Keratinocyte (primary cell): Measurements from ENCODE around the gene PYY. TPM values are rescaled to one million over a fixed set of nuclear protein-coding genes. Genes with fewer than 3 reads are reported as not detected.

Experiments used
- DNase-seq: peaks from one replicate; pipeline ENCODE4 v3.0.0-alpha.2; 2011; ENCODE audit warnings: low read depth, missing footprints, low spot score
- FAIRE-seq: peaks from 2 replicates; lab custom pipeline; 2011; peaks lifted over from hg19 to GRCh38; lab: Jason Lieb, UNC
- H2AFZ ChIP-seq: 2 replicates; pipeline ENCODE4 v1.6.0; 2012; ENCODE audit warnings: low read length, control low read depth, inconsistent platforms; ENCODE audit not compliant: control insufficient read depth
- H3K27ac ChIP-seq: 2 replicates; pipeline ENCODE4 v1.5.1; 2011; ENCODE audit warnings: low read length; ENCODE audit not compliant: control insufficient read depth, insufficient read depth
- H3K27me3 ChIP-seq: 3 replicates; pipeline ENCODE4 v1.6.0; 2011; ENCODE audit warnings: low read length; ENCODE audit not compliant: control insufficient read depth, insufficient read depth; ENCODE audit errors: extremely low read depth
- H3K36me3 ChIP-seq, 2 experiments: 2 replicates in 1 of 2; 3 replicates in 1 of 2; pipeline ENCODE4 v1.5.1; 2011; ENCODE audit warnings: low read length in 2 of 2, mild to moderate bottlenecking in 1 of 2; ENCODE audit not compliant: control insufficient read depth in 2 of 2, insufficient read depth in 2 of 2; ENCODE audit errors: extremely low read depth in 1 of 2
- H3K4me1 ChIP-seq: 3 replicates; pipeline ENCODE4 v1.5.1; 2011; ENCODE audit warnings: low read length; ENCODE audit not compliant: control insufficient read depth, insufficient read depth; ENCODE audit errors: extremely low read depth
- H3K4me2 ChIP-seq: 3 replicates; pipeline ENCODE4 v1.6.0; 2011; ENCODE audit warnings: low read depth, low read length; ENCODE audit not compliant: control insufficient read depth, insufficient read depth; ENCODE audit errors: extremely low read depth
- H3K4me3 ChIP-seq, 3 experiments: fragments of 200-600 bp in 1 of 3; sonication (generic) in 1 of 3; 2 replicates in 2 of 3; 3 replicates in 1 of 3; pipeline ENCODE4 v1.5.1; 2011 to 2016; ENCODE audit warnings: low read length in 3 of 3, mild to moderate bottlenecking in 3 of 3, control low read depth in 2 of 3, inconsistent platforms in 1 of 3, low read depth in 1 of 3, mixed read lengths in 1 of 3, mixed run types in 1 of 3, moderate library complexity in 1 of 3; ENCODE audit not compliant: control insufficient read depth in 2 of 3, insufficient read depth in 2 of 3; ENCODE audit errors: extremely low read depth in 1 of 3
- H3K79me2 ChIP-seq: 2 replicates; pipeline ENCODE4 v1.6.0; 2012; ENCODE audit warnings: low read length; ENCODE audit not compliant: control insufficient read depth, insufficient read depth
- H3K9ac ChIP-seq: 3 replicates; pipeline ENCODE4 v1.6.0; 2011; ENCODE audit warnings: low read length; ENCODE audit not compliant: control insufficient read depth, insufficient read depth; ENCODE audit errors: extremely low read depth
- H3K9me1 ChIP-seq: 3 replicates; pipeline ENCODE4 v1.6.0; 2011; ENCODE audit warnings: low read length; ENCODE audit not compliant: control insufficient read depth, insufficient read depth; ENCODE audit errors: extremely low read depth
- H3K9me3 ChIP-seq: 2 replicates; pipeline ENCODE4 v1.5.1; 2012; ENCODE audit warnings: low read depth, low read length; ENCODE audit not compliant: control insufficient read depth
- H4K20me1 ChIP-seq: 3 replicates; pipeline ENCODE4 v1.6.0; 2011; ENCODE audit warnings: low read length; ENCODE audit not compliant: control insufficient read depth, insufficient read depth; ENCODE audit errors: extremely low read depth
- EZH2 ChIP-seq: IDR thresholded peaks from one replicate; pipeline ENCODE4 v1.6.1; 2012; ENCODE audit warnings: inconsistent platforms, mild to moderate bottlenecking, low read length, moderate library complexity
- dilution Hi-C: fragments of 300-500 bp; cut with MboI; formaldehyde crosslinking; loops from one replicate; pipeline ENCODE4 v1.7.0; 2020; ENCODE audit warnings: low sequenced_read_pairs; ENCODE audit not compliant: extremely low pct_ligation_motif_present
- polyA plus RNA-seq, 5 experiments: library from polyadenylated mRNA; depleted of rRNA in 3 of 5; stranded (reverse) in 3 of 5; stranded (forward) in 1 of 5; unstranded in 1 of 5; fragments of >200 nt; gene quantifications; 1 replicate in 1 of 5; 2 replicates in 3 of 5; 3 replicates in 1 of 5; pipeline versions ENCODE4 v1.2.1 to v1.2.3, GENCODE V29; 2011 to 2012; ENCODE audit warnings: missing spikeins in 2 of 5, low read depth in 1 of 5, low replicate concordance in 1 of 5
- TF ChIP-seq, protein P1 (sequence below), 3 experiments: IDR thresholded peaks in 1 of 3; conservative IDR thresholded peaks in 1 of 3; optimal IDR thresholded peaks in 1 of 3; 2 replicates in 2 of 3; 3 replicates in 1 of 3; pipeline versions ENCODE3 to v1.5.1; 2011; ENCODE audit warnings: low read length in 3 of 3, mild to moderate bottlenecking in 3 of 3, moderate library complexity in 2 of 3, control low read depth in 1 of 3, inconsistent platforms in 1 of 3; ENCODE audit not compliant: insufficient read depth in 2 of 3; ENCODE audit errors: extremely low read depth in 1 of 3

The PYY gene
- polyA plus RNA-seq, 1 donor (not counting 4 experiments of a cell fraction or from before 2014, with no cell fraction given), result not detected

DNA sequence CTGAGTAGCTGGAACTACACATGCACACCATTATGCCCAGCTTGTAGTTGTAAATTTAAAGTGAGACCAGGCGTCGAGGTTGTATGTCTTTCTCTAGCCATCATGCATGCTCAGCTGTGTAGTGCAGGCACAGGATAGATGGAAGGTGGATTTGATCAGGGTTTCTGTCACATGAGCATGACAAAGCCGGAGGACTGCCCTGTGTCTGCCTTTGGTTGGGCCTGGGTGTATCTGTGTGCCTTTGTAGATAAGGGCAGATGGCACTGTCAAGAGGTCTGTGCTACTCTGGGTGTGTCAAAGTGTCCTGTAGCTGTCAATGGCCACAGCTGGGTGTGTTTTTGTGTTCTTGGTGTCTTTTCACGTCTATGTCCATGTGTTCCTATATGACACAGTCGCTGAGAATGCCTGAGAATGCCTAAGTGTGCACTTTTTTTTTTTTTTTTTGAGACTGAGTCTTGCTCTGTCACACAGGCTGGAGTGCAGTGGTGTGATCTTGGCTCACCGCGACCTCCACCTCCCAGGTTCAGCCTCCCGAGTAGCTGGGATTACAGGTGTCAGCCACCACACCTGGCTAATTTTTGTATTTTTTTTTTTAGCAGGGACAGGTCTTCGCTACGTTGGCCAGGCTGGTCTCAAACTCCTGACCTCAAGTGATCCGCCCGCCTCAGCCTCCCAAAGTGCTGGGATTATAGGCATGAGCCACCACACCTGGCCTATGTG, 46.6 kb upstream of the PYY start:
- Histone ChIP-seq H3K4me2 (no peak overlapping the region), H3K9ac (no peak overlapping the region), H3K27me3 (no peaks in the 10 kb centered on the region), H3K9me3 (no peaks in the 10 kb centered on the region), H3K4me3 (no peak overlapping the region), H4K20me1 (no peaks in the 10 kb centered on the region), H2AFZ (no peak overlapping the region), H3K4me1 (peaks cover 15% of the 10 kb centered on the region), H3K79me2 (no peaks in the 10 kb centered on the region), H3K36me3 (no peaks in the 10 kb centered on the region), H3K27ac (no peak overlapping the region), H3K9me1 (no peaks in the 10 kb centered on the region)
- no peak for FAIRE-seq
- dilution Hi-C loops, result no loop called here
- no peak for DNase-seq
- TF ChIP-seq, protein P1, sequence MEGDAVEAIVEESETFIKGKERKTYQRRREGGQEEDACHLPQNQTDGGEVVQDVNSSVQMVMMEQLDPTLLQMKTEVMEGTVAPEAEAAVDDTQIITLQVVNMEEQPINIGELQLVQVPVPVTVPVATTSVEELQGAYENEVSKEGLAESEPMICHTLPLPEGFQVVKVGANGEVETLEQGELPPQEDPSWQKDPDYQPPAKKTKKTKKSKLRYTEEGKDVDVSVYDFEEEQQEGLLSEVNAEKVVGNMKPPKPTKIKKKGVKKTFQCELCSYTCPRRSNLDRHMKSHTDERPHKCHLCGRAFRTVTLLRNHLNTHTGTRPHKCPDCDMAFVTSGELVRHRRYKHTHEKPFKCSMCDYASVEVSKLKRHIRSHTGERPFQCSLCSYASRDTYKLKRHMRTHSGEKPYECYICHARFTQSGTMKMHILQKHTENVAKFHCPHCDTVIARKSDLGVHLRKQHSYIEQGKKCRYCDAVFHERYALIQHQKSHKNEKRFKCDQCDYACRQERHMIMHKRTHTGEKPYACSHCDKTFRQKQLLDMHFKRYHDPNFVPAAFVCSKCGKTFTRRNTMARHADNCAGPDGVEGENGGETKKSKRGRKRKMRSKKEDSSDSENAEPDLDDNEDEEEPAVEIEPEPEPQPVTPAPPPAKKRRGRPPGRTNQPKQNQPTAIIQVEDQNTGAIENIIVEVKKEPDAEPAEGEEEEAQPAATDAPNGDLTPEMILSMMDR (optimal IDR thresholded peaks at IDR 0.05 in 1 of 3, IDR thresholded peaks at IDR 0.05 in 1 of 3, conservative IDR thresholded peaks at IDR 0.05 in 1 of 3; ENCODE audit: extremely low read depth in 1 of 3, insufficient read depth in 2 of 3, low read length in 3 of 3), result no peak
- TF ChIP-seq EZH2, result no peak

DNA sequence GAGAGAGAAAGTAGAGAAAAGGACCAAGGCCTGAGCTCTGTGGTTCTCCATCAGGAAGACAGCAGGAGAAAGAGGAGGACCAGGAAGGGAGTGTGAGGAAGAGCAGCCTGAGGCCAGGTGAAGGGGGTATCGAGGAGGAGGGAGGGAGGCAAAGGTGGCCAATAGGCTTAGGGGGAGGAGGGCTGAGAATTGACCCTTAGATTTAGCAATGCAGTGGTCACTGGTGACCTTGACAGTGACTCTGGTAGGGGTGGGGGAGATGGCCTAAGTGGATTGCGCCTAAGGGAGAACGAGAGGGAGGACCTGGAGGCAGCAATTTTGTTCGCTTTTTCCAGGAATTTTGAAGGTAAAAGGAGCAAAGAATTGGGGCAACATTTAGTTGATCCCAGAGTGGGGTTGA, 45.3 kb upstream of the PYY start:
- no peak overlapping the region for H3K4me2 ChIP-seq
- dilution Hi-C loops, result no loop called here
- no peaks in the 10 kb centered on the region for H4K20me1 ChIP-seq
- H2AFZ ChIP-seq, result no peak overlapping the region
- no peak overlapping the region for H3K4me3 ChIP-seq
- peaks cover 7% of the 10 kb centered on the region for H3K27me3 ChIP-seq
- no peaks in the 10 kb centered on the region for H3K9me1 ChIP-seq
- TF ChIP-seq EZH2, result no peak
- TF ChIP-seq, protein P1 (optimal IDR thresholded peaks at IDR 0.05 in 1 of 3, IDR thresholded peaks at IDR 0.05 in 1 of 3, conservative IDR thresholded peaks at IDR 0.05 in 1 of 3; ENCODE audit: extremely low read depth in 1 of 3, insufficient read depth in 2 of 3, low read length in 3 of 3), result no peak
- no peak overlapping the region for H3K9ac ChIP-seq
- no peaks in the 10 kb centered on the region for H3K79me2 ChIP-seq
- H3K36me3 ChIP-seq, result no peaks in the 10 kb centered on the region
- FAIRE-seq (no peak), DNase-seq (no peak)
- peaks cover 17% of the 10 kb centered on the region for H3K4me1 ChIP-seq
- H3K9me3 ChIP-seq, result no peaks in the 10 kb centered on the region
- H3K27ac ChIP-seq, result no peak overlapping the region
